ENCODE results near the gene ACER3. TPM values are rescaled to one million over a fixed set of nuclear protein-coding genes. Genes with fewer than 3 reads are reported as not detected.
"Not testable (repeated sequence)": the region's sequence is repeated elsewhere in the genome, so short reads cannot be mapped to it uniquely, and the experiment has no call there.

ACER3 gene
- total RNA-seq, 1 donor = 15.3 TPM

- TF ChIP-seq CTCF (IDR thresholded peaks at IDR 0.05; ENCODE audit: insufficient read depth, low read length) = no peak
- no peak overlapping the region for H3K4me3 ChIP-seq (ENCODE audit: low read depth, low read length)
- no peak for DNase-seq (ENCODE audit: low read depth)
Measured at GRCh38 chr11:77003963-77004362, 143.2 kb downstream of the ACER3 start.

- TF ChIP-seq CTCF (IDR thresholded peaks at IDR 0.05; ENCODE audit: insufficient read depth, low read length) = no peak
- H3K4me3 ChIP-seq (ENCODE audit: low read depth, low read length) = no peak overlapping the region
- DNase-seq (ENCODE audit: low read depth) = no peak
Measured at GRCh38 chr11:77009533-77010160, 148.9 kb downstream of the ACER3 start.

GRCh38 chr11:77014669-77015068 lies 154.0 kb downstream of the ACER3 start:
- TF ChIP-seq CTCF (IDR thresholded peaks at IDR 0.05; ENCODE audit: insufficient read depth, low read length) = no peak
- no peak overlapping the region for H3K4me3 ChIP-seq (ENCODE audit: low read depth, low read length)
- DNase-seq (ENCODE audit: low read depth) = no peak

GRCh38 chr11:77018396-77018924 lies 157.7 kb downstream of the ACER3 start:
- DNase-seq (ENCODE audit: low read depth); H3K4me3 ChIP-seq (ENCODE audit: low read depth, low read length): not testable (repeated sequence)

GRCh38 chr11:77019976-77020595 lies 159.4 kb downstream of the ACER3 start:
- no peak for TF ChIP-seq CTCF (IDR thresholded peaks at IDR 0.05; ENCODE audit: insufficient read depth, low read length)
- DNase-seq (ENCODE audit: low read depth) = peak; percentile 10

GRCh38 chr11:77020734-77021133 lies 160.0 kb downstream of the ACER3 start:
- TF ChIP-seq CTCF (IDR thresholded peaks at IDR 0.05; ENCODE audit: insufficient read depth, low read length) = no peak
- no peak for DNase-seq (ENCODE audit: low read depth)
- no peak overlapping the region for H3K4me3 ChIP-seq (ENCODE audit: low read depth, low read length)

More at GRCh38 chr11:77019976-77020595, 159.4 kb downstream of the ACER3 start:
- H3K4me3 ChIP-seq (ENCODE audit: low read depth, low read length) = no peak overlapping the region

GRCh38 chr11:77024745-77025144 lies 164.0 kb downstream of the ACER3 start:
- no peak overlapping the region for H3K4me3 ChIP-seq (ENCODE audit: low read depth, low read length)
- no peak for DNase-seq (ENCODE audit: low read depth)
- TF ChIP-seq CTCF (IDR thresholded peaks at IDR 0.05; ENCODE audit: insufficient read depth, low read length) = no peak

Data from fibroblast of the aortic adventitia (primary cell).